Fibroblast of upper back skin (primary cell): ENCODE data around the gene COMMD1.
"Not testable (repeated sequence)": the region's sequence is repeated elsewhere in the genome, so short reads cannot be mapped to it uniquely, and the experiment has no call there.

Experiments
- DNase-seq: peaks from one replicate; pipeline ENCODE4 v3.0.0-alpha.2; 2013

Gene COMMD1

DNA sequence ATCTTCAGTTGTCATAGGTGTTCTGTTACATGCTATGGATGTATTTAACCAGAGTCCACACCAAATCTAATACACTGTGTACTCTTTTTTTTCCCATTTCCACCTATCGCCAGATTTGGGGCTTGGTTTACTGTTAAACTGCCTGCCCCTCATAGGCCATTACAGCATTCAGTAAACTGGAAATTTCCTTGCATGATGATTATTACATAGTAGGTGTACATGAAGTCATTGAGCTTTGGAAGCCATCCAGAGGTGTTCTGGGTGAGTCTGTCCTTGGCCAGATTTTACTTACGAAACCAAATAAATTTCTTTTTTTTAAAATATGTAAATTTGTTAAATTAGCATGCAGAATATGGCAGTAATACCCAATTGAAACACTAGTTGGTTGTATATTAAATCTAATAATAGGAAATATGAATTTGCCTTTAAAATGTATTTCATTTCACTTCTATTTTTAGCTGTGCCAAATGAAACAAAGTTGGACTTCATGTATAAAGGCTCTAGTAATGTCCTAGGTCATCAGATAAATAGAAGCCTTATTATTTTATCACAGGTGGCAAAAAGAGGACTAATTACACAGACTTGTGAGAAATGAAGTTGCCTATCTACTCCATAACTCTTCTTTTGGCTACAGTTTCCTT, 60.7 kb downstream of the COMMD1 start:
- DNase-seq, result no peak

- DNase-seq, result no peak
Measured at GRCh38 chr2:61967262-61967661, 61.8 kb downstream of the COMMD1 start.

GRCh38 chr2:61969376-61969775, 63.9 kb downstream of the COMMD1 start:
- DNase-seq, result no peak

DNA sequence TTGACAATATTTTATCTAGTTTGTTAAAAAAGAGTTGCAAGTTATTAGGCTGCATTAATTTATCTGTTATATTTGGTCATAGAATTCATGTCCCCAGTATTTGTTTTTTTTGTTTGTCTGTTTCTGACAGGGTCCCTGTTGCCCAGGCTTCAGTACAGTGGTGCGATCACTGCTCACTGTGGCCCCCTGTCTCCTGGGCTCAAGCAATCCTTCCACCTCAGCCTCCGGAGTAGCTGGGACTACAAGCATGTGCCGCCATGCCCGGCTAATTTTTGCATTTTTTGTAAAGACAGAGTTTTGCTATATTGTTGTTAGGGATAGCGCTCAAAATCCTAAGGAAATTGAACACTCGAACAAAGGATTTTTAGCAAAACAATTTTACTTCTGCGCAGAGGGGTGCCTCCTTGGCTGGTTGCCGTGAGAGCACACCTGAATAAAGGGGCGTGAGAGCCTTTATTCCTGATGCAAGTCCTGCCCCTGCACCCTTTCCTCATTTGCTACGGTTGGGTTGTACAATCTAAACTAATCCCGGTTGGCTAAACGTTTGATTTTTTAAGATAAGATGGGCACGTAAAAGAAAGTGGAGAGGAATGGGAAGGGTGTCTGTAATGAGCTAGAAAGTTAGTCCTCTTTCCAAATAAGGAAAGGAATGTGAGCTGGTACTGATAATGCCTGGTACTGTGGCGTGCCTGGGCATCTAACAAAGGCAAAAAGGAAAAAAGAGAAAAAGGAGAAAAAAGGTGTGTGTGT, 65.5 kb downstream of the COMMD1 start:
- DNase-seq, result no peak

DNA sequence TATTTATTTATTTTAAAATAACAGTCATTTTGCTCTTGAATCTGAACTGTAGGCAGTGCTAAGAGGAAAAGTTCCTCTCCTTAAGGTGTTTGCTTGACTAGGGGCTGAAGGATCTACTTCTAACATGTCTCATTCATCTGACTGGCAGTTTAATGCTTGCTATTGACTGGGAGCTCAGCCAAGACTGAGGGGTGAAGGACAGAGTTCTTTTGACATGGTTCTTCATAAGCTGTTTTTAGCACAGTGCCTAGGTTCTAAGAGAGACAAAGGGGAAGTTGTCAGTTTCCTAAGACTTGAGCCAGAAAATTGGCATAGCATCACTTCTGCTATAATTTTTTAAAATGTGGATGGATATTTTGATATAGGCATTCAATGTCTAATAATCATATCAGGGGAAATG, 73.0 kb downstream of the COMMD1 start:
- DNase-seq, result no peak

DNA sequence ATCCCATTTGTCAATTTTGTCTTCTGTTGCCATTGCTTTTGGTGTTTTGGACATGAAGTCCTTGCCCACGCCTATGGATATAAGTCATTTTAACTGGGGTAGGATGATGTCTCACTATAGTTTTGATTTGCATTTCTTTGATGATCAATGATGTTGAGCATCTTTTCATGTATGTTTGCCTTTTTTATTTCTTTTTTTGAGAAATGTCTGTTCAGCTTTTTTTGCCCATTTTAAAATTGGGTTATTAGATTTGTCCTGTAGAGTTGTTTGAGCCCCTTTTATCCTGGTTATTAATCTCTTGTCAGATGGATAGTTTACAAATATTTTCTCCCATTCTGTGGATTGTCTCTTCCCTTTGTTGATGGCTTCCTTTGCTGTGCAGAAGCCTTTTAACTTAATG, 75.3 kb downstream of the COMMD1 start:
- no peak for DNase-seq

GRCh38 chr2:61984682-61985081, 79.2 kb downstream of the COMMD1 start:
- no peak for DNase-seq

GRCh38 chr2:61988462-61989366, 83.2 kb downstream of the COMMD1 start:
- DNase-seq, result peak; percentile 5

- peak; percentile 46 for DNase-seq
Measured at GRCh38 chr2:61993422-61994024, 88.0 kb downstream of the COMMD1 start.

- DNase-seq, result no peak
Measured at GRCh38 chr2:61994531-61994930, 89.1 kb downstream of the COMMD1 start.

- no peak for DNase-seq
Measured at GRCh38 chr2:61995065-61995464, 89.6 kb downstream of the COMMD1 start.

- no peak for DNase-seq
Measured at GRCh38 chr2:61995515-61995914, 90.0 kb downstream of the COMMD1 start.

- no peak for DNase-seq
Measured at GRCh38 chr2:61998426-61998825, 93.0 kb downstream of the COMMD1 start.

GRCh38 chr2:62000538-62000937, 95.1 kb downstream of the COMMD1 start:
- no peak for DNase-seq

GRCh38 chr2:62001431-62001830, 96.0 kb downstream of the COMMD1 start:
- DNase-seq, result no peak

DNA sequence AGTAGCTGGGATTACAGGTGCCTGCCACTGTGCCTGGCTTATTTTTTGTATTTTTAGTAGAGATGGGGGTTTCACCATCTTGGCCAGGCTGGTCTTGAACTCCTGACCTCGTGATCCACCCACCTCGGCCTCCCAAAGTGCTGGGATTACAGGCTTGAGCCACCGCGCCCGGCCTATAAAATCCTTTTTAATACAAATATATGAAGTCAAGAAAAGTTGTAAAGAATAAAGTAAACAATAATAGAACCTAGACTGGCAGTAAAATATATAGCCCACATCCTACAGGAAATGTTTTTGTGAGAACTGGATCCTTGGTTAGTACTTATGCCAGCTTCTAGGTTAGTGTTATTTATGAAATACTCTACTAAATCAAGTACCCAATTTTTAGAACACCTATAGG, 99.0 kb downstream of the COMMD1 start:
- DNase-seq, result not testable (repeated sequence)

DNA sequence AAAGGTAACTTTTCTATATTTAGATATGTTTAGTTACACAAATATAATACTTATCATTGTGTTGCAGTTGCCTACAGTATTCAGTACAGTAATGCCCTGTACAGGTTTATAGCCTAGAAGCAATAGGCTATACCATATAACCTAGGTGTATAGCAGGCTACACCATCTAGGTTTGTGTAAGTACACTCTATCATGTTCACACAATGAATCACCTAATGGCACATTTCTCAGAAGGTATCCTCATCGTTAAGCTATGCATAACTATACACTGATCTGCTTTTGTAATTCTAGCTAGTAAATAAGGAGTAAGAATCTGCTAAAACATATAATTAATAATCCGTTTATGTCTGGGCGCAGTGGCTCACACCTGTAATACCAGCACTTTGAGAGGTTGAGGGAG, 102.1 kb downstream of the COMMD1 start:
- DNase-seq, result no peak

DNA sequence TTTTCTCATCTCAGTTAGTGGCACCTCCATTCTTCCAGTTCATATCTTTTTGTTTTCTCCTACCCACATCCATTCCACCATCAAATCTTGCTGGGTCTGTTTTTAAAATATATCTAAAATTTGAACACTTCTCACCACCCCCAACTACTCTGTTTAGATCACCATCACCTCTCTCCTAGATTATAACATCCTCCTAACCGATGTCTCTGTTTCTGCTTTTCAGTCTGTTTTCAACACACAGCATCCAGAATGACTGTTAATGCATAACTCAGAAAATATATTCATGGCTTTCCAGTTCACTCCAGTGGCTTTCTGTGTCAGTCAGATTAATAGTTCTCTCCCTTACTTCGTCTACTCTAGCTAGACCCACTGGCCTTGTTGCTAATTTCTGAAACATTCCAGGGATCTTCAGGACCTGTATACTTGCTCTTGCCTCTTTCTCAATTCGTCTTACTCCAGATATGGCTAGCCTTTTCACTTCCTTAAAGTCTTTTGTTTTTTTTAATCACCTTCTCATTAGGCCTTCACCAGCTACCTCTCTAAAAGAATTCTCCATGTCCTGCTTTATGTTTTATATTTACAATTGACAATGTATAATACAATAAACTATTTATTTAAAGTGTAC, 105.3 kb downstream of the COMMD1 start:
- DNase-seq, result no peak

GRCh38 chr2:62013641-62014040, 108.2 kb downstream of the COMMD1 start:
- no peak for DNase-seq

- DNase-seq, result peak; percentile 71
Measured at GRCh38 chr2:62014102-62014501, 108.6 kb downstream of the COMMD1 start.

DNA sequence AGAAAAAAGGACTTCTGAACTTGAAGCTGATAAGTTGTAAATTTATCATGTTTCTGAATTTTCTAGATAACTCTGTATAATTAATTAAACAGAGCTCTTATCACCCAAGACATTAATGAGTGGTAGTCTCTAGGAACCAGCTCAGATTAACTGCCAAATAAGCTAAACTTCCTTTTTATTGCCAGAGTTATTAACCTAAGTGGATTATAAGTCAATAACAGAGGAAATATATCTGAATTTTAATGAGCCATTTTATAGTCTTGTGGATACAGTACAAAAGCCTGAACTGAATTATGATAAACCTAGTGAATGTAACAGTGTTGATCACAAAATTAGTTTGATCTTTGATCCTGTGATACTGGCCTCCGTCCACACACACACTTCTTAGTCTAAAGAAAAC, 111.5 kb downstream of the COMMD1 start:
- DNase-seq, result no peak

- no peak for DNase-seq
Measured at GRCh38 chr2:62029910-62030309, 124.4 kb downstream of the COMMD1 start.

DNA sequence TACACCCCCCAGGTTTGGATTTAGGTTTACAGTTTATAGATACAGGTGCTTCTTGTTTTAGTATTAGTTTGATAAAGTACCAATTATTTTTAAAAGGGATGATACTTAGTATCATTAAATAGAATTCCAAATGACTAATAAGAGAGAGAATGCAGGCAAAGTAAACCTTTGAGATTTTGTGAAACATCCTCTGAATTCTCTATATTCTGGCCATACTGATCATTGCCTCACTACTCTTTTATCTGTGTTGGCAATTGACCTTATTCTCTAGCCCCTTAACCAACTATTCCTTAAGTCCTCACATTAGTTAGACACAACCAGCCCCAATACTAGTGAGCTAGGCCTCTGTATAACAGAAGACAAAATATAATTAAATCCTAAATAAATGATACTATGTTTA, 125.4 kb downstream of the COMMD1 start:
- no peak for DNase-seq
